ENCODE measurements around the gene CD247. TPM values are rescaled to one million over a fixed set of nuclear protein-coding genes. Genes with fewer than 3 reads are reported as not detected.

CD247 gene
- total RNA-seq, 1 donor from 2014 or later: not detected

DNA sequence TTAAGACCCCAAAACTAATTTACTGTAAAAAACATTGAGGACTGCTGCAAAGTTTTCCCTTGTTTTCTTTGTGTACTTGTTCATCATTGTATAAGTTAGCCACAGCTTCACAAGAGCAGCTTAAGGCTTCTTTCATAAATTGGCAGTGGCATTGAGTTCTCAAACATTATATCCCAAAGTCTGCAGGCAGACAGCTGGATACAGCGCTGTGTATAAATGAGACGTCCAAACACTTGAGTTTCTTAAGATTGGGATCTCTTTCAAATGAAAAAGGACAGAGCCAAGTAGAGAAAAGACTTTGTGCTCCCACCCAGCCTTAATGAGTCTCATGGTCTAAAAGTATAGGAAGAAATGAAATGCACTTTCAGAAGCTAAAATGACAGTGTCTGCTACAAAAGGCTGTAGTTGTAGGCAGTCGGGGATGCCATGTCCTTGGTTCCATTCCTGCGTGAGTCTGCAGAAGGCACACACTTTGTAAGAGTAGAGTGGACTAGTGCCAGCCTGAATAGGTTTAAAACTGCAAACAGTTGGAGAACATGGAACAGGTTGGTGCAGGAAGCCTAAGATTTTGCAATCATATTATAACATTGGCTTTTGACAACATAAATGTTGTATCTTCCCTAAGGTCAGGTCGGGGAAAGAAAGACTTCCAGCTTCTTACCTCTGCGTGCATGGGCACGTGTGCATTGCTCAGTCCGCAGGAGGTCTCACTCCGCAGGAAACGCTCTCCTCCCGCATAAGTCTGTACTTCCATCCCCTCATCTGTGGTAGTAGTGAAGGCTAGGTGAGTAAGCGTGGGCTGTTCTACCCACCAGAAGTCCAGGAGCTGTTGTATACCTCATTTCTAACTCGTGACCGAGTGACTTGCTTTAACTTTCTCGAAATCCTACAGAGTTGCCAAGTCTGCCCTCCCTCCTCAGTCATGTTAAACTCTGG is 94.4 kb downstream of the CD247 start:
- no peak for DNase-seq (ENCODE audit: low read depth)
- Histone ChIP-seq H3K27me3 (ENCODE audit: control insufficient read depth, insufficient read depth, low read length) (no peaks in the 10 kb centered on the region), H3K4me3 (ENCODE audit: low read depth, low read length) (no peak overlapping the region), H3K36me3 (ENCODE audit: control insufficient read depth, insufficient read depth, low read length) (no peaks in the 10 kb centered on the region)
- TF ChIP-seq, protein P1, sequence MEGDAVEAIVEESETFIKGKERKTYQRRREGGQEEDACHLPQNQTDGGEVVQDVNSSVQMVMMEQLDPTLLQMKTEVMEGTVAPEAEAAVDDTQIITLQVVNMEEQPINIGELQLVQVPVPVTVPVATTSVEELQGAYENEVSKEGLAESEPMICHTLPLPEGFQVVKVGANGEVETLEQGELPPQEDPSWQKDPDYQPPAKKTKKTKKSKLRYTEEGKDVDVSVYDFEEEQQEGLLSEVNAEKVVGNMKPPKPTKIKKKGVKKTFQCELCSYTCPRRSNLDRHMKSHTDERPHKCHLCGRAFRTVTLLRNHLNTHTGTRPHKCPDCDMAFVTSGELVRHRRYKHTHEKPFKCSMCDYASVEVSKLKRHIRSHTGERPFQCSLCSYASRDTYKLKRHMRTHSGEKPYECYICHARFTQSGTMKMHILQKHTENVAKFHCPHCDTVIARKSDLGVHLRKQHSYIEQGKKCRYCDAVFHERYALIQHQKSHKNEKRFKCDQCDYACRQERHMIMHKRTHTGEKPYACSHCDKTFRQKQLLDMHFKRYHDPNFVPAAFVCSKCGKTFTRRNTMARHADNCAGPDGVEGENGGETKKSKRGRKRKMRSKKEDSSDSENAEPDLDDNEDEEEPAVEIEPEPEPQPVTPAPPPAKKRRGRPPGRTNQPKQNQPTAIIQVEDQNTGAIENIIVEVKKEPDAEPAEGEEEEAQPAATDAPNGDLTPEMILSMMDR (IDR thresholded peaks at IDR 0.05; ENCODE audit: insufficient read depth, low read length, poor library complexity, severe bottlenecking): no peak

- H3K27me3 ChIP-seq (ENCODE audit: control insufficient read depth, insufficient read depth, low read length): no peaks in the 10 kb centered on the region
- TF ChIP-seq, protein P1 (IDR thresholded peaks at IDR 0.05; ENCODE audit: insufficient read depth, low read length, poor library complexity, severe bottlenecking): no peak
- H3K4me3 ChIP-seq (ENCODE audit: low read depth, low read length): no peak overlapping the region
- no peak for DNase-seq (ENCODE audit: low read depth)
- peaks cover under 1% of the 10 kb centered on the region for H3K36me3 ChIP-seq (ENCODE audit: control insufficient read depth, insufficient read depth, low read length)
Observed at GRCh38 chr1:167420510-167420909, 97.8 kb downstream of the CD247 start.

DNA sequence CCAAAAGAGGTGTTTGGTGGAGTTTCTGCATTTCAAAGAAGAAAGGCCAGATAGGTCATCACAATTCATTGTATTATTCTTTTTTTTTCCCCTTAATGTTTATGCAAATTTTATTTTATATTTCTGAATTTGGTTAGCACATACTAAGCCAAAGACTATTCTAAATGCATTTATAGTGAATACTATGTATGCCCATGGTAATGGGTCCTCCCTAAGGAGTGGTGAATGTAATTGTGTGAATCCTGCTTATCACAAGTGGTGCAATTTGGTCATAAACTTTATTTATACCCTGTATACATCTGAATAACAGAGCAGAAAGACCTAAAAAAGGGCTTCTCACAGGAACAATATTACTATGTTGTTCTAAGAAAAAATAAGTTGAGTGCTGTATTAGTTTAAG is 99.1 kb downstream of the CD247 start:
- Histone ChIP-seq H3K27me3 (ENCODE audit: control insufficient read depth, insufficient read depth, low read length) (no peaks in the 10 kb centered on the region), H3K36me3 (ENCODE audit: control insufficient read depth, insufficient read depth, low read length) (peaks cover 1% of the 10 kb centered on the region), H3K4me3 (ENCODE audit: low read depth, low read length) (no peak overlapping the region)
- TF ChIP-seq, protein P1 (IDR thresholded peaks at IDR 0.05; ENCODE audit: insufficient read depth, low read length, poor library complexity, severe bottlenecking): no peak
- DNase-seq (ENCODE audit: low read depth): no peak

- Histone ChIP-seq H3K4me3 (ENCODE audit: low read depth, low read length) (no peak overlapping the region), H3K36me3 (ENCODE audit: control insufficient read depth, insufficient read depth, low read length) (peaks cover 1% of the 10 kb centered on the region), H3K27me3 (ENCODE audit: control insufficient read depth, insufficient read depth, low read length) (no peaks in the 10 kb centered on the region)
- no peak for DNase-seq (ENCODE audit: low read depth)
- TF ChIP-seq, protein P1 (IDR thresholded peaks at IDR 0.05; ENCODE audit: insufficient read depth, low read length, poor library complexity, severe bottlenecking): no peak
Observed at GRCh38 chr1:167418391-167418790, 99.9 kb downstream of the CD247 start.

DNA sequence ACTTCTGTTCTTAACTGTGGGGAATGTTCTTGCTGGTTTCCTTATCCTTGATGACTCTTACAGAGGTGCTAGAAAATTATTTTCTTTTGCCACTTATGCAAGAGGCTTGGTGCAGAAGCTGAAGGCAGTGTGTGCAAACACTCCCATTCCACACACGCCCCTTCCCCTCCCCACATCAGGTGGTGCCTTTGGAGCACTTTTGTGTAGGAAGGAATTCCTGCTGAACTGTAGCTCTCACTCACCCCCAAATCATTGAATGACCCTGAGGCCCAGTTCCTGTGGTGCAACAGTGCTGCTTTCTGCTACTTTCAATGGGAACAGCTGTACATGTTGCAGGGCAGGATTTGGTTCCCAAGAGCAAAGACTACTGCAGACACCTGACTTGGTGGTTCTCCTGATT is 101.8 kb downstream of the CD247 start:
- H3K36me3 ChIP-seq (ENCODE audit: control insufficient read depth, insufficient read depth, low read length): peaks cover 1% of the 10 kb centered on the region
- H3K4me3 ChIP-seq (ENCODE audit: low read depth, low read length): no peak overlapping the region
- TF ChIP-seq, protein P1 (IDR thresholded peaks at IDR 0.05; ENCODE audit: insufficient read depth, low read length, poor library complexity, severe bottlenecking): no peak
- H3K27me3 ChIP-seq (ENCODE audit: control insufficient read depth, insufficient read depth, low read length): no peaks in the 10 kb centered on the region
- no peak for DNase-seq (ENCODE audit: low read depth)

Data from kidney epithelial cell (primary cell).